Colon (tissue), 2 donors: ENCODE data around the gene PCDH18.
"Not testable (repeated sequence)": the region's sequence is repeated elsewhere in the genome, so short reads cannot be mapped to it uniquely, and the experiment has no call there.

Source experiments
- FAIRE-seq: peaks from 2 replicates; lab custom pipeline; 2012; peaks lifted over from hg19 to GRCh38; lab: Jason Lieb, UNC
- donor health status: control.
- donor health status: control.

PCDH18 gene

GRCh38 chr4:137531986-137532868 is at the start of gene PCDH18:
TSS of gene PCDH18 (minus strand) at chr4:137532494. CDS start at chr4:137532088, 406 bp downstream.
- FAIRE-seq = no peak

GRCh38 chr4:137576446-137576845 is 44.2 kb upstream of the PCDH18 start:
- FAIRE-seq = no peak

GRCh38 chr4:137572647-137573046 is 40.4 kb upstream of the PCDH18 start:
- no peak for FAIRE-seq

- FAIRE-seq = no peak
Observed at GRCh38 chr4:137572163-137572562, 39.9 kb upstream of the PCDH18 start.

GRCh38 chr4:137559801-137560200 is 27.5 kb upstream of the PCDH18 start:
- no peak for FAIRE-seq

GRCh38 chr4:137558951-137559350 is 26.7 kb upstream of the PCDH18 start:
- FAIRE-seq = no peak

GRCh38 chr4:137545461-137545861 is 13.2 kb upstream of the PCDH18 start:
- FAIRE-seq = no peak

- no peak for FAIRE-seq
Observed at GRCh38 chr4:137543648-137544047, 11.4 kb upstream of the PCDH18 start.

GRCh38 chr4:137543198-137543597 is 10.9 kb upstream of the PCDH18 start:
- FAIRE-seq = no peak

- FAIRE-seq = no peak
Observed at GRCh38 chr4:137541876-137542646, 9.8 kb upstream of the PCDH18 start.

GRCh38 chr4:137541181-137541580 is 8.9 kb upstream of the PCDH18 start:
- FAIRE-seq = no peak

GRCh38 chr4:137540356-137540755 is 8.1 kb upstream of the PCDH18 start:
- no peak for FAIRE-seq

- FAIRE-seq = no peak
Observed at GRCh38 chr4:137538526-137538925, 6.2 kb upstream of the PCDH18 start.

- FAIRE-seq = not testable (repeated sequence)
Observed at GRCh38 chr4:137537807-137538206, 5.5 kb upstream of the PCDH18 start.

GRCh38 chr4:137536789-137537561 is 4.7 kb upstream of the PCDH18 start:
- FAIRE-seq = no peak

- FAIRE-seq = no peak
Observed at GRCh38 chr4:137535718-137536117, 3.4 kb upstream of the PCDH18 start.

- no peak for FAIRE-seq
Observed at GRCh38 chr4:137534516-137534915, 2.2 kb upstream of the PCDH18 start.

GRCh38 chr4:137533855-137534254 is 1.6 kb upstream of the PCDH18 start:
- no peak for FAIRE-seq

- FAIRE-seq = no peak
Observed at GRCh38 chr4:137532869-137533236, 559 bp upstream of the PCDH18 start.

- FAIRE-seq = no peak
Observed at GRCh38 chr4:137531168-137531985, 917 bp downstream of the PCDH18 start.

- FAIRE-seq = no peak
Observed at GRCh38 chr4:137530176-137530575, 2.1 kb downstream of the PCDH18 start.

- no peak for FAIRE-seq
Observed at GRCh38 chr4:137529432-137529831, 2.9 kb downstream of the PCDH18 start.
